Measurements from ENCODE around the gene EVC.

The EVC gene

GRCh38 chr4:5732158-5732557 lies 21.2 kb downstream of the EVC start:
- DNase-seq = no peak

GRCh38 chr4:5734853-5735252 lies 23.9 kb downstream of the EVC start:
- DNase-seq = no peak

GRCh38 chr4:5735463-5735862 lies 24.5 kb downstream of the EVC start:
- no peak for DNase-seq

GRCh38 chr4:5738061-5738460 lies 27.1 kb downstream of the EVC start:
- no peak for DNase-seq

GRCh38 chr4:5742388-5742787 lies 31.4 kb downstream of the EVC start:
- DNase-seq = no peak

GRCh38 chr4:5742968-5743367 lies 32.0 kb downstream of the EVC start:
- DNase-seq = no peak

- DNase-seq = no peak
These were observed 35.2 kb downstream of the EVC start for GRCh38 chr4:5746250-5746649.

- no peak for DNase-seq
These were observed 36.1 kb downstream of the EVC start for GRCh38 chr4:5746829-5747737.

GRCh38 chr4:5747738-5748375 lies 36.9 kb downstream of the EVC start:
- DNase-seq = no peak

- DNase-seq = no peak
These were observed 38.6 kb downstream of the EVC start for GRCh38 chr4:5749568-5749967.

GRCh38 chr4:5750052-5750945 lies 39.3 kb downstream of the EVC start:
- DNase-seq = no peak

- DNase-seq = no peak
These were observed 40.1 kb downstream of the EVC start for GRCh38 chr4:5750946-5751665.

- no peak for DNase-seq
These were observed 40.8 kb downstream of the EVC start for GRCh38 chr4:5751666-5752375.

GRCh38 chr4:5752376-5753184 lies 41.6 kb downstream of the EVC start:
- no peak for DNase-seq

- no peak for DNase-seq
These were observed 42.4 kb downstream of the EVC start for GRCh38 chr4:5753366-5753765.

- no peak for DNase-seq
These were observed 42.9 kb downstream of the EVC start for GRCh38 chr4:5753766-5754528.

- DNase-seq = no peak
These were observed 43.5 kb downstream of the EVC start for GRCh38 chr4:5754529-5754881.

GRCh38 chr4:5755161-5755560 lies 44.2 kb downstream of the EVC start:
- DNase-seq = no peak

GRCh38 chr4:5755679-5756078 lies 44.7 kb downstream of the EVC start:
- no peak for DNase-seq

- no peak for DNase-seq
These were observed 45.3 kb downstream of the EVC start for GRCh38 chr4:5756271-5756670.
